Small intestine (tissue), 7 donors: ENCODE data around the gene TUBB2B. TPM values are rescaled to one million over a fixed set of nuclear protein-coding genes. Genes with fewer than 3 reads are reported as not detected.

Experiments
- DNase-seq, 2 donors: peaks; one replicate each; pipeline versions ENCODE4 v3.0.0 to v3.0.0-alpha.2; 2013
- FAIRE-seq: peaks from 2 replicates; lab custom pipeline; 2012; peaks lifted over from hg19 to GRCh38; lab: Jason Lieb, UNC
- H3K27ac ChIP-seq, 3 donors: one replicate each; pipeline ENCODE4 v1.5.1; 2013; ENCODE audit warnings: low read length in 2 of 3, mild to moderate bottlenecking in 2 of 3, control low read depth in 1 of 3, inconsistent platforms in 1 of 3, low read depth in 1 of 3, moderate library complexity in 1 of 3
- H3K27me3 ChIP-seq, 3 donors: one replicate each; pipeline ENCODE4 v1.6.1; 2013; ENCODE audit warnings: low read length in 3 of 3, inconsistent platforms in 1 of 3; ENCODE audit not compliant: control insufficient read depth in 3 of 3, insufficient read depth in 3 of 3
- H3K36me3 ChIP-seq, 3 donors: one replicate each; pipeline ENCODE4 v1.6.1; 2013; ENCODE audit warnings: low read length in 3 of 3, inconsistent platforms in 1 of 3, low read depth in 1 of 3, mild to moderate bottlenecking in 1 of 3, moderate library complexity in 1 of 3; ENCODE audit not compliant: control insufficient read depth in 3 of 3, insufficient read depth in 2 of 3
- H3K4me1 ChIP-seq, 3 donors: one replicate each; pipeline ENCODE4 v1.6.1; 2013; ENCODE audit warnings: low read length in 2 of 3, inconsistent platforms in 1 of 3, low read depth in 1 of 3, mild to moderate bottlenecking in 1 of 3, moderate library complexity in 1 of 3; ENCODE audit not compliant: control insufficient read depth in 3 of 3, insufficient read depth in 2 of 3
- H3K4me3 ChIP-seq, 3 donors: one replicate each; pipeline ENCODE4 v1.5.1; 2013; ENCODE audit warnings: low read length in 3 of 3, control low read depth in 1 of 3, inconsistent platforms in 1 of 3, low read depth in 1 of 3, mild to moderate bottlenecking in 1 of 3, moderate library complexity in 1 of 3
- H3K9me3 ChIP-seq, 2 donors: one replicate each; pipeline ENCODE4 v1.6.1; 2013; ENCODE audit warnings: low read depth in 1 of 2, low read length in 1 of 2; ENCODE audit not compliant: control insufficient read depth in 2 of 2, insufficient read depth in 1 of 2
- WGBS, 3 donors: extraction: QIAGEN DNeasy Blood & Tissue Kit; methylation state at CpG; one replicate each; pipeline ENCODE4 v1.1.7; 2013; 5-methylcytosine and 5-hydroxymethylcytosine counted together
- polyA plus RNA-seq, 4 donors: library from polyadenylated mRNA; stranded (reverse) in 3 of 4; unstranded in 1 of 4; fragments of 200-250 nt in 3 of 4; fragments of 120-200 nt in 1 of 4; gene quantifications; one replicate each; pipeline versions ENCODE4 v1.2.1 to v1.2.3, GENCODE V29; 2013
- donor health status: healthy with polysubstance abuse.
- donor health status: control.
- donor health status: control.
- donor health status: Bipolar disorder and iron deficiency.
- donor health status: healthy.

TUBB2B gene
- polyA plus RNA-seq, 4 donors, result 3.4 to 23.1 (median 6.4) TPM

- no peak for FAIRE-seq
Measured at GRCh38 chr6:3209114-3210023, 18.1 kb downstream of the TUBB2B start.

GRCh38 chr6:3208775-3209113 is 18.7 kb downstream of the TUBB2B start:
- H3K4me3 ChIP-seq, result no peak overlapping the region
- peaks cover 0 to 4% (median 4%) of the 10 kb centered on the region in 3 donors for H3K4me1 ChIP-seq
- no peak overlapping the region for H3K27ac ChIP-seq
- H3K36me3 ChIP-seq, result peaks cover 0 to 5% (median 0%) of the 10 kb centered on the region in 3 donors
- peaks cover 0 to 2% of the 10 kb centered on the region in 2 donors for H3K9me3 ChIP-seq
- H3K27me3 ChIP-seq, result peaks cover 0 to 3% (median 2%) of the 10 kb centered on the region in 3 donors
- FAIRE-seq, result no peak
- DNase-seq, result no peak
- WGBS, 3 donors, result 85 to 90% methylated on average over 1 of the region's 1 CpG; no CpG with 5 or more reads in 1 of the 3 donors

More at GRCh38 chr6:3209114-3210023, 18.1 kb downstream of the TUBB2B start:
- H3K36me3 ChIP-seq, result peaks cover 0 to 5% (median 0%) of the 10 kb centered on the region in 3 donors
- peaks cover 0 to 4% (median 4%) of the 10 kb centered on the region in 3 donors for H3K4me1 ChIP-seq
- peak; percentile 79 to 81 for DNase-seq
- H3K9me3 ChIP-seq, result peaks cover 0 to 2% of the 10 kb centered on the region in 2 donors
- no peak overlapping the region for H3K27ac ChIP-seq
- H3K4me3 ChIP-seq, result no peak overlapping the region
- 39 to 57% (median 45%) methylated on average over 17 of the region's 17 CpGs for WGBS, 3 donors
- H3K27me3 ChIP-seq, result peaks cover 0 to 3% (median 2%) of the 10 kb centered on the region in 3 donors

GRCh38 chr6:3208098-3208774 is 19.2 kb downstream of the TUBB2B start:
- peaks cover 0 to 2% of the 10 kb centered on the region in 2 donors for H3K9me3 ChIP-seq
- WGBS, 3 donors, result 75 to 84% (median 77%) methylated on average over 14 of the region's 14 CpGs
- no peak for FAIRE-seq
- DNase-seq, result no peak
- peaks cover 0 to 5% (median 0%) of the 10 kb centered on the region in 3 donors for H3K36me3 ChIP-seq
- H3K27ac ChIP-seq, result no peak overlapping the region
- peaks cover 0 to 3% (median 2%) of the 10 kb centered on the region in 3 donors for H3K27me3 ChIP-seq
- H3K4me1 ChIP-seq, result peaks cover 0 to 4% (median 4%) of the 10 kb centered on the region in 3 donors
- H3K4me3 ChIP-seq, result no peak overlapping the region

- Histone ChIP-seq H3K27me3 (peaks cover 0 to 3% (median 0%) of the 10 kb centered on the region in 3 donors), H3K4me1 (peaks cover 0 to 4% (median 4%) of the 10 kb centered on the region in 3 donors), H3K9me3 (peaks cover 0 to 2% of the 10 kb centered on the region in 2 donors), H3K36me3 (peaks cover 0 to 5% (median 0%) of the 10 kb centered on the region in 3 donors), H3K4me3 (no peak overlapping the region), H3K27ac (no peak overlapping the region)
- WGBS, 3 donors, result 80 to 89% (median 81%) methylated on average over 7 of the region's 7 CpGs
- no peak for FAIRE-seq
- no peak for DNase-seq
Measured at GRCh38 chr6:3206339-3207015, 21.0 kb downstream of the TUBB2B start.

GRCh38 chr6:3205913-3206312 is 21.5 kb downstream of the TUBB2B start:
- Histone ChIP-seq H3K4me1 (peaks cover 0 to 4% (median 4%) of the 10 kb centered on the region in 3 donors), H3K27ac (no peak overlapping the region), H3K27me3 (peaks cover 0 to 3% (median 0%) of the 10 kb centered on the region in 3 donors), H3K9me3 (peaks cover 0 to 2% of the 10 kb centered on the region in 2 donors), H3K4me3 (no peak overlapping the region), H3K36me3 (peaks cover 0 to 5% (median 0%) of the 10 kb centered on the region in 3 donors)
- FAIRE-seq (no peak), DNase-seq (no peak)
- 76 to 82% (median 80%) methylated on average over 4 of the region's 4 CpGs for WGBS, 3 donors

- Histone ChIP-seq H3K4me3 (no peak overlapping the region), H3K27ac (no peak overlapping the region), H3K27me3 (peaks cover 0 to 3% (median 0%) of the 10 kb centered on the region in 3 donors), H3K9me3 (peaks cover 0 to 2% of the 10 kb centered on the region in 2 donors), H3K36me3 (peaks cover 0 to under 1% (median 0%) of the 10 kb centered on the region in 3 donors), H3K4me1 (peaks cover 0 to 4% (median 4%) of the 10 kb centered on the region in 3 donors)
- FAIRE-seq (no peak), DNase-seq (no peak)
- WGBS, 3 donors, result 84 to 96% (median 89%) methylated on average over 6 of the region's 6 CpGs
Measured at GRCh38 chr6:3204921-3205320, 22.5 kb downstream of the TUBB2B start.

GRCh38 chr6:3202999-3203696 is 24.3 kb downstream of the TUBB2B start:
- Histone ChIP-seq H3K9me3 (peaks cover 0 to 4% of the 10 kb centered on the region in 2 donors), H3K27me3 (peaks cover 0 to 3% (median 0%) of the 10 kb centered on the region in 3 donors), H3K36me3 (no peaks in the 10 kb centered on the region), H3K4me1 (no peaks in the 10 kb centered on the region), H3K4me3 (no peak overlapping the region), H3K27ac (no peak overlapping the region)
- WGBS, 3 donors, result 71 to 76% (median 74%) methylated on average over 7 of the region's 7 CpGs
- no peak for DNase-seq
- no peak for FAIRE-seq
